Sigmoid colon (tissue), 4 donors: ENCODE data around the gene ARHGDIA.

Source experiments
- CTCF ChIP-seq, 4 experiments: fragments of 450-650 bp in 3 of 4; fragments of 200-600 bp in 1 of 4; IDR thresholded peaks; one replicate each; pipeline ENCODE4 v1.5.1; 2016 to 2019; ENCODE audit warnings: antibody characterized with exemption in 4 of 4, mild to moderate bottlenecking in 3 of 4, moderate library complexity in 2 of 4
- EP300 ChIP-seq, 4 donors: sonication (generic); formaldehyde crosslinking; IDR thresholded peaks; one replicate each; pipeline ENCODE4 v1.6.1; 2017; ENCODE audit warnings: antibody characterized with exemption in 4 of 4
- POLR2A ChIP-seq, 2 donors: fragments of 450-650 bp; IDR thresholded peaks; one replicate each; pipeline ENCODE4 v1.6.1; 2016; ENCODE audit warnings: antibody characterized with exemption in 2 of 2, mild to moderate bottlenecking in 2 of 2, moderate library complexity in 2 of 2
- POLR2AphosphoS5 ChIP-seq, 4 donors: sonication (generic); formaldehyde crosslinking; IDR thresholded peaks; one replicate each; pipeline ENCODE4 v1.6.1; 2017; ENCODE audit warnings: antibody characterized with exemption in 4 of 4

DNA sequence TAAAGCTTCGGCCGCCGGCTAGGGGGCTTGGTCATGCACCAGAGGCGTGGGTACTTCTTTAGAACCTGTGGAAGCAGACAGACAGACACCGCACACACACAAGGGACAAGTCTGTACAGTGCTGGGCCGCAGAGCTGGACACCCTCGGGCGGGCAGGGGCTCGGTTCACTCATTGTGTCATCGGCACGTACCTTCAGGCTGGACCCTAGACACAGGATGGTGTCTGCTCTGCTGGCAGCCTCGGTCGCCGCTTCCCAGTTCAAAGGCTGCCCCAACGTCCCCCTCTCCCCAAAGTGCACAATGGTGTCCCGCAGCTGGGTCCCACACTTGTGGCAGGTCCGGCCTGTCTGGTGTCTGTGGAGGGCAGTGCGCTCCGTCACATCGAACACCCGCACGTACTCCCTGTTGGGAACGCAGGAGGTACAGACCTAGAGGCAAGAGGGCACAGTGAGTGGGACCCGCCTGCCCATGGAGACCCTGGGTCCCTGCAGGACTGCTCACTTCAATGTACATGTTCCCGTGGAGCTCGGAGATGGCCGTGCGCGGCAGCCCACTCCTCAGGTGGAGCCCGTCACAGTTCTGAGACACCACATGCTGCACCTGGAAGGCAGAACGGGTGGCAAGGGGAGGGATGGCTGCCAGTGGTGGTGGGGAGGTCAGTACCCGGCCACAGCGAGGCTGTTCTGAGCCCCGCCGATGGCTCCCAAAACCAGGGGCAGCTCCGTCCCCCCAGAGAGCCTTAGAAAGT, 43.1 kb upstream of the ARHGDIA start:
- TF ChIP-seq CTCF (IDR thresholded peaks at IDR 0.05) (no peak), POLR2AphosphoS5 (IDR thresholded peaks at IDR 0.05) (no peak), POLR2A (IDR thresholded peaks at IDR 0.05) (no peak), EP300 (IDR thresholded peaks at IDR 0.05) (no peak)
